Smooth muscle cell (in vitro differentiated cells): ENCODE results near the gene TFDP2. TPM values are rescaled to one million over a fixed set of nuclear protein-coding genes. Genes with fewer than 3 reads are reported as not detected.

Source experiments
- DNase-seq: peaks from one replicate; lab custom pipeline; 2025; ENCODE audit not compliant: unreplicated experiment; lab: John Stamatoyannopoulos, UW
- H2AFZ ChIP-seq: fragments of 200-600 bp; sonication (generic); 2 replicates; pipeline ENCODE4 v1.6.0; 2016; ENCODE audit warnings: antibody characterized with exemption, low read depth, mild to moderate bottlenecking
- H3F3A ChIP-seq: fragments of 200-600 bp; sonication (generic); 2 replicates; pipeline ENCODE4 v1.6.0; 2017; ENCODE audit warnings: antibody characterized with exemption, low read depth
- H3K27ac ChIP-seq: fragments of 200-600 bp; sonication (generic); 2 replicates; pipeline ENCODE4 v1.5.1; 2016; ENCODE audit warnings: low read depth, mild to moderate bottlenecking
- H3K27me3 ChIP-seq: fragments of 200-600 bp; sonication (generic); 2 replicates; pipeline ENCODE4 v1.6.1; 2016; ENCODE audit warnings: low read depth, mild to moderate bottlenecking
- H3K36me3 ChIP-seq: fragments of 200-600 bp; sonication (generic); 2 replicates; pipeline ENCODE4 v1.5.1; 2016; ENCODE audit warnings: low read depth
- H3K4me1 ChIP-seq: fragments of 200-600 bp; sonication (generic); 2 replicates; pipeline ENCODE4 v1.5.1; 2016; ENCODE audit warnings: low read depth
- H3K4me2 ChIP-seq: fragments of 200-600 bp; sonication (generic); 2 replicates; pipeline ENCODE4 v1.6.0; 2016; ENCODE audit warnings: mild to moderate bottlenecking
- H3K4me3 ChIP-seq: fragments of 200-600 bp; sonication (generic); 2 replicates; pipeline ENCODE4 v1.5.1; 2016; ENCODE audit warnings: mild to moderate bottlenecking
- H3K79me2 ChIP-seq: fragments of 200-600 bp; sonication (generic); 2 replicates; pipeline ENCODE4 v1.6.0; 2016; ENCODE audit warnings: low read depth, mild to moderate bottlenecking
- H3K9ac ChIP-seq: fragments of 200-600 bp; sonication (generic); 2 replicates; pipeline ENCODE4 v1.6.0; 2016; ENCODE audit warnings: low read depth
- H3K9me3 ChIP-seq: fragments of 200-600 bp; sonication (generic); replicated peaks from 2 replicates; pipeline ENCODE4 v1.5.1; 2016; ENCODE audit warnings: low read depth
- H4K20me1 ChIP-seq: fragments of 200-600 bp; sonication (generic); 2 replicates; pipeline ENCODE4 v1.6.0; 2016; ENCODE audit warnings: low read depth
- CTCF ChIP-seq: fragments of 200-600 bp; sonication (generic); IDR thresholded peaks from 2 replicates; pipeline ENCODE4 v1.5.1; 2017; ENCODE audit warnings: borderline replicate concordance, mild to moderate bottlenecking, antibody characterized with exemption; ENCODE audit not compliant: insufficient read depth, poor library complexity, severe bottlenecking
- WGBS: methylation state at CpG from one replicate; pipeline ENCODE4 v1.1.7; 2016; ENCODE audit warnings: low lambda C conversion rate; 5-methylcytosine and 5-hydroxymethylcytosine counted together
- polyA plus RNA-seq: library from polyadenylated mRNA; unstranded; fragments of >200 nt; fragmentation: Nextera tagmentation; extraction: Ambion mirVana; gene quantifications from 2 replicates; pipeline ENCODE4 v1.2.1, GENCODE V29; 2016
- total RNA-seq: library from RNA; depleted of rRNA; stranded (reverse); fragments of >200 nt; gene quantifications from 2 replicates; pipeline ENCODE4 v1.2.3, GENCODE V29; 2014

The TFDP2 gene
- total and polyA plus RNA-seq, 2 experiments from 2014 or later = 39.9 to 54.3 TPM

- H3K4me3 ChIP-seq = no peak overlapping the region
- DNase-seq = no peak
Measured at GRCh38 chr3:142088522-142088921, 60.8 kb downstream of the TFDP2 start.

GRCh38 chr3:142087676-142088075, 61.7 kb downstream of the TFDP2 start:
- Histone ChIP-seq H3K36me3 (no peaks in the 10 kb centered on the region), H4K20me1 (no peaks in the 10 kb centered on the region), H3K79me2 (no peaks in the 10 kb centered on the region), H2AFZ (no peak overlapping the region), H3K27ac (no peak overlapping the region), H3F3A (no peaks in the 10 kb centered on the region), H3K4me3 (no peak overlapping the region), H3K9me3 (no peaks in the 10 kb centered on the region), H3K9ac (no peak overlapping the region), H3K4me2 (no peak overlapping the region), H3K27me3 (no peaks in the 10 kb centered on the region), H3K4me1 (no peaks in the 10 kb centered on the region)
- 84% methylated on average over 1 of the region's 1 CpG for WGBS
- no peak for TF ChIP-seq CTCF
- no peak for DNase-seq

More at GRCh38 chr3:142088522-142088921, 60.8 kb downstream of the TFDP2 start:
- no peaks in the 10 kb centered on the region for H3K27me3 ChIP-seq
- H3K4me2 ChIP-seq = no peak overlapping the region
- no peaks in the 10 kb centered on the region for H3F3A ChIP-seq
- no peaks in the 10 kb centered on the region for H3K79me2 ChIP-seq
- no peak overlapping the region for H3K9ac ChIP-seq
- H3K9me3 ChIP-seq = no peaks in the 10 kb centered on the region
- TF ChIP-seq CTCF = no peak
- H3K36me3 ChIP-seq = no peaks in the 10 kb centered on the region
- WGBS = 86% methylated on average over 5 of the region's 5 CpGs
- H3K27ac ChIP-seq = no peak overlapping the region
- no peaks in the 10 kb centered on the region for H3K4me1 ChIP-seq
- no peaks in the 10 kb centered on the region for H4K20me1 ChIP-seq
- H2AFZ ChIP-seq = no peak overlapping the region

- H3K36me3 ChIP-seq = no peaks in the 10 kb centered on the region
- H3K4me1 ChIP-seq = no peaks in the 10 kb centered on the region
- no peak for DNase-seq
- H3K27me3 ChIP-seq = no peaks in the 10 kb centered on the region
- no peak overlapping the region for H3K9ac ChIP-seq
- H4K20me1 ChIP-seq = no peaks in the 10 kb centered on the region
- H3F3A ChIP-seq = no peaks in the 10 kb centered on the region
- WGBS = 54% methylated on average over 2 of the region's 2 CpGs
- H3K4me2 ChIP-seq = no peak overlapping the region
- H2AFZ ChIP-seq = no peak overlapping the region
- no peak for TF ChIP-seq CTCF
- H3K9me3 ChIP-seq = no peaks in the 10 kb centered on the region
- no peak overlapping the region for H3K27ac ChIP-seq
- H3K79me2 ChIP-seq = no peaks in the 10 kb centered on the region
- H3K4me3 ChIP-seq = no peak overlapping the region
Measured at GRCh38 chr3:142086581-142087090, 62.7 kb downstream of the TFDP2 start.

GRCh38 chr3:142081178-142081577, 68.2 kb downstream of the TFDP2 start:
- DNase-seq = no peak
- H3K4me2 ChIP-seq = no peak overlapping the region
- TF ChIP-seq CTCF = no peak

More at GRCh38 chr3:142081178-142081577, 68.2 kb downstream of the TFDP2 start:
- H3K79me2 ChIP-seq = no peaks in the 10 kb centered on the region
- no peak overlapping the region for H3K27ac ChIP-seq
- H3K4me1 ChIP-seq = no peaks in the 10 kb centered on the region
- H3F3A ChIP-seq = no peaks in the 10 kb centered on the region
- H3K9ac ChIP-seq = no peak overlapping the region
- no peaks in the 10 kb centered on the region for H3K36me3 ChIP-seq
- no peak overlapping the region for H2AFZ ChIP-seq
- H3K27me3 ChIP-seq = no peaks in the 10 kb centered on the region
- no peaks in the 10 kb centered on the region for H4K20me1 ChIP-seq
- no peak overlapping the region for H3K4me3 ChIP-seq
- H3K9me3 ChIP-seq = no peaks in the 10 kb centered on the region
